CD14-positive monocyte (primary cell): ENCODE measurements around the gene CFAP61. TPM values are rescaled to one million over a fixed set of nuclear protein-coding genes. Genes with fewer than 3 reads are reported as not detected.

ENCODE experiments used
- DNase-seq, 3 donors: peaks; one replicate each; pipeline ENCODE4 v3.0.0-alpha.2; 2011 to 2022
- H2AFZ ChIP-seq: 2 replicates; pipeline ENCODE4 v1.6.0; 2012; ENCODE audit warnings: mild to moderate bottlenecking, low read depth, low read length, inconsistent platforms; ENCODE audit not compliant: insufficient read depth, poor library complexity, severe bottlenecking
- H3K27ac ChIP-seq, 2 donors: 1 replicate in 1 of 2; 2 replicates in 1 of 2; pipeline ENCODE4 v1.5.1; 2012 to 2013; ENCODE audit warnings: low read length in 2 of 2, control low read depth in 1 of 2, inconsistent platforms in 1 of 2, low read depth in 1 of 2, mild to moderate bottlenecking in 1 of 2
- H3K27me3 ChIP-seq, 2 donors: one replicate each; pipeline versions ENCODE4 v1.6.0 to v1.6.1; 2011 to 2013; ENCODE audit warnings: low read length in 2 of 2; ENCODE audit not compliant: control insufficient read depth in 2 of 2, insufficient read depth in 2 of 2
- H3K36me3 ChIP-seq, 2 donors: replicated peaks in 1 of 2; 1 replicate in 1 of 2; 2 replicates in 1 of 2; pipeline versions ENCODE4 v1.5.1 to v1.6.1; 2012 to 2013; ENCODE audit warnings: low read length in 2 of 2, control low read depth in 1 of 2, inconsistent platforms in 1 of 2, mild to moderate bottlenecking in 1 of 2; ENCODE audit not compliant: insufficient read depth in 2 of 2, control insufficient read depth in 1 of 2
- H3K4me1 ChIP-seq, 2 donors: 1 replicate in 1 of 2; 2 replicates in 1 of 2; pipeline versions ENCODE4 v1.5.1 to v1.6.1; 2012 to 2013; ENCODE audit warnings: low read length in 2 of 2, control low read depth in 1 of 2, inconsistent platforms in 1 of 2, mild to moderate bottlenecking in 1 of 2, moderate library complexity in 1 of 2; ENCODE audit not compliant: insufficient read depth in 2 of 2, control insufficient read depth in 1 of 2
- H3K4me2 ChIP-seq: replicated peaks from 2 replicates; pipeline ENCODE3; 2012; ENCODE audit warnings: low read length, moderate library complexity, mild to moderate bottlenecking; ENCODE audit not compliant: poor library complexity, severe bottlenecking; ENCODE audit errors: extremely low read depth
- H3K4me3 ChIP-seq, 3 experiments: fragments of 200-600 bp in 1 of 3; sonication (generic) in 1 of 3; replicated peaks in 1 of 3; 1 replicate in 2 of 3; 2 replicates in 1 of 3; pipeline ENCODE4 v1.5.1; 2011 to 2013; ENCODE audit warnings: low read length in 3 of 3, mild to moderate bottlenecking in 3 of 3, control low read depth in 2 of 3, low read depth in 2 of 3, inconsistent platforms in 1 of 3, moderate library complexity in 1 of 3
- H3K79me2 ChIP-seq: 2 replicates; pipeline ENCODE4 v1.6.0; 2012; ENCODE audit warnings: mild to moderate bottlenecking, control low read depth, inconsistent platforms, low read length, moderate library complexity; ENCODE audit not compliant: insufficient read depth
- H3K9ac ChIP-seq: 2 replicates; pipeline ENCODE4 v1.6.0; 2017; ENCODE audit warnings: low read length, mild to moderate bottlenecking; ENCODE audit not compliant: insufficient read depth, poor library complexity, severe bottlenecking
- H3K9me3 ChIP-seq, 2 donors: replicated peaks in 1 of 2; 1 replicate in 1 of 2; 2 replicates in 1 of 2; pipeline versions ENCODE4 v1.5.1 to v1.6.1; 2012 to 2013; ENCODE audit warnings: low read length in 2 of 2, control low read depth in 1 of 2; ENCODE audit not compliant: control insufficient read depth in 1 of 2, insufficient read depth in 1 of 2
- H4K20me1 ChIP-seq: 2 replicates; pipeline ENCODE4 v1.6.0; 2012; ENCODE audit warnings: mild to moderate bottlenecking, low read length, control low read depth, moderate library complexity; ENCODE audit not compliant: insufficient read depth
- H3K27ac Mint-ChIP-seq, 7 donors: one replicate each; pipeline ENCODE4 v1.8.0; 2020; ENCODE audit warnings: mild to moderate bottlenecking in 7 of 7, mixed read lengths in 7 of 7, moderate library complexity in 6 of 7, inconsistent platforms in 2 of 7
- H3K27me3 Mint-ChIP-seq, 3 donors: one replicate each; pipeline ENCODE4 v1.8.0; 2021 to 2022; ENCODE audit warnings: low read depth in 3 of 3, mild to moderate bottlenecking in 3 of 3, mixed read lengths in 3 of 3, moderate library complexity in 3 of 3, inconsistent platforms in 1 of 3
- H3K36me3 Mint-ChIP-seq, 2 donors: one replicate each; pipeline ENCODE4 v1.8.0; 2020; ENCODE audit warnings: mixed read lengths in 2 of 2, inconsistent platforms in 1 of 2, mild to moderate bottlenecking in 1 of 2
- H3K4me1 Mint-ChIP-seq: one replicate; pipeline ENCODE4 v1.8.0; 2020; ENCODE audit warnings: mild to moderate bottlenecking, mixed read lengths
- H3K4me3 Mint-ChIP-seq, 2 donors: one replicate each; pipeline ENCODE4 v1.8.0; 2020; ENCODE audit warnings: mild to moderate bottlenecking in 2 of 2, mixed read lengths in 2 of 2, moderate library complexity in 1 of 2
- H3K9me3 Mint-ChIP-seq, 7 donors: one replicate each; pipeline ENCODE4 v1.8.0; 2020 to 2022; ENCODE audit warnings: mixed read lengths in 7 of 7, mild to moderate bottlenecking in 6 of 7, moderate library complexity in 6 of 7, inconsistent platforms in 2 of 7
- CTCF ChIP-seq: fragments of 200-600 bp; IDR thresholded peaks from one replicate; pipeline ENCODE4 v1.8.0; 2022; ENCODE audit warnings: antibody characterized with exemption, mild to moderate bottlenecking
- WGBS: methylation state at CpG from one replicate; pipeline ENCODE4 v1.1.5; 2013; ENCODE audit warnings: missing lambda C conversion rate; ENCODE audit not compliant: insufficient coverage; 5-methylcytosine and 5-hydroxymethylcytosine counted together
- intact Hi-C, 2 donors: fragments of 100-400 bp; cut with micrococcal nuclease; formaldehyde crosslinking; loops; one replicate each; pipeline versions ENCODE4 v1.15.0 to v1.15.1; 2023
- polyA plus RNA-seq, 3 donors: library from polyadenylated mRNA; depleted of rRNA in 1 of 3; unstranded in 2 of 3; stranded (reverse) in 1 of 3; fragments of 300-500 nt in 2 of 3; fragments of >200 nt in 1 of 3; fragmentation: Illumina TruSeq in 2 of 3; gene quantifications; 1 replicate in 2 of 3; 2 replicates in 1 of 3; pipeline ENCODE4 v1.2.3, GENCODE V29; 2012 to 2021

The CFAP61 gene
- polyA plus RNA-seq, 3 donors = not detected

- Histone ChIP-seq H2AFZ (no peak overlapping the region), H3K27me3 (no peaks in the 10 kb centered on the region), H3K4me3 (no peak overlapping the region), H3K9me3 (no peaks in the 10 kb centered on the region), H4K20me1 (no peaks in the 10 kb centered on the region), H3K79me2 (no peaks in the 10 kb centered on the region), H3K9ac (no peak overlapping the region), H3K36me3 (no peaks in the 10 kb centered on the region), H3K27ac (no peak overlapping the region), H3K4me1 (no peaks in the 10 kb centered on the region), H3K4me2 (no peak overlapping the region)
- intact Hi-C loops = loop anchor here in 1 of 2 donors (10.0 kb wide), 1 partner anchor 107 kb away; no protein-coding TSS in a partner anchor
- 88% methylated on average over 3 of the region's 4 CpGs for WGBS
- no peak overlapping the region for H3K27ac Mint-ChIP-seq
- no peak for TF ChIP-seq CTCF
- H3K27me3 Mint-ChIP-seq = peaks cover 2 to 6% (median 2%) of the 10 kb centered on the region in 3 donors
- DNase-seq = no peak
- H3K4me1 Mint-ChIP-seq = peaks cover 2% of the 10 kb centered on the region
- H3K9me3 Mint-ChIP-seq = peaks cover 0 to 5% (median 0%) of the 10 kb centered on the region in 7 donors
- H3K36me3 Mint-ChIP-seq = no peaks in the 10 kb centered on the region
- no peak overlapping the region for H3K4me3 Mint-ChIP-seq
Observed at GRCh38 chr20:20341371-20341770, 289.0 kb downstream of the CFAP61 start.

- Histone ChIP-seq H3K9me3 (no peaks in the 10 kb centered on the region), H3K36me3 (no peaks in the 10 kb centered on the region), H3K79me2 (no peaks in the 10 kb centered on the region), H4K20me1 (no peaks in the 10 kb centered on the region), H3K27me3 (no peaks in the 10 kb centered on the region), H3K9ac (no peak overlapping the region), H3K4me1 (no peaks in the 10 kb centered on the region), H3K27ac (no peak overlapping the region), H3K4me3 (no peak overlapping the region), H3K4me2 (no peak overlapping the region), H2AFZ (no peak overlapping the region)
- H3K4me3 Mint-ChIP-seq = no peak overlapping the region
- peaks cover 2% of the 10 kb centered on the region for H3K4me1 Mint-ChIP-seq
- H3K36me3 Mint-ChIP-seq = no peaks in the 10 kb centered on the region
- peaks cover 2 to 6% (median 2%) of the 10 kb centered on the region in 3 donors for H3K27me3 Mint-ChIP-seq
- no peak overlapping the region for H3K27ac Mint-ChIP-seq
- no peak for TF ChIP-seq CTCF
- intact Hi-C loops = loop anchor here in 1 of 2 donors (10.0 kb wide), 1 partner anchor 107 kb away; no protein-coding TSS in a partner anchor
- no peak for DNase-seq
- no CpG with 5 or more reads among the region's 5 CpGs for WGBS
- peaks cover 0 to 4% (median 2%) of the 10 kb centered on the region in 7 donors for H3K9me3 Mint-ChIP-seq
Observed at GRCh38 chr20:20342066-20342465, 289.7 kb downstream of the CFAP61 start.
